GM08714 (cell line): ENCODE data around the gene MGME1.
"Not testable (repeated sequence)": the region's sequence is repeated elsewhere in the genome, so short reads cannot be mapped to it uniquely, and the experiment has no call there.

ENCODE experiments used
- H3K4me3 ChIP-seq: fragments of 200-500 bp; sonication (Bioruptor generic); 2 replicates; pipeline ENCODE4 v1.5.1; 2014; ENCODE audit warnings: mild to moderate bottlenecking, low read length, inconsistent platforms
- ZNF274 ChIP-seq: IDR thresholded peaks from 2 replicates; pipeline ENCODE4 v1.6.1; 2012; ENCODE audit warnings: mild to moderate bottlenecking, low read depth, low read length

Gene MGME1

DNA sequence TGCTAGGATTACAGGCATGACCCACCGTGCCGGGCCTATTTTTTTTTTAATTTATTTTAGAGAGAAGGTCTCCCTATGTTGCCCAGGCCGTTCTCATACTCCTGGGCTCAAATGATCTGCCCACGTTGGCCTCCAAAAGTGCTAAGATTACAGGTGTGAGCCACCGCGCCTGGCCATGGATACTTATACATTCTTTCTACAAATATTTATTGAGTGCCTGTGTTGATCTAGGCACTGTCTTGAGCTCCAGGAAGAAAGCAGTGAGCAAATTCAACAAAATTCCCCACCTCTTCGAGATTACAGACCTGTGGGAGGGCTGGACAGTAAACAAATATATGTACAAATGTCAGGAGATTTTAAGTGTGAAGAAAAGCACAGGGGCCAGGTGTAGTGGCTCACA is 37.9 kb downstream of the MGME1 start:
- H3K4me3 ChIP-seq, result no peak overlapping the region
- no peak for TF ChIP-seq ZNF274

DNA sequence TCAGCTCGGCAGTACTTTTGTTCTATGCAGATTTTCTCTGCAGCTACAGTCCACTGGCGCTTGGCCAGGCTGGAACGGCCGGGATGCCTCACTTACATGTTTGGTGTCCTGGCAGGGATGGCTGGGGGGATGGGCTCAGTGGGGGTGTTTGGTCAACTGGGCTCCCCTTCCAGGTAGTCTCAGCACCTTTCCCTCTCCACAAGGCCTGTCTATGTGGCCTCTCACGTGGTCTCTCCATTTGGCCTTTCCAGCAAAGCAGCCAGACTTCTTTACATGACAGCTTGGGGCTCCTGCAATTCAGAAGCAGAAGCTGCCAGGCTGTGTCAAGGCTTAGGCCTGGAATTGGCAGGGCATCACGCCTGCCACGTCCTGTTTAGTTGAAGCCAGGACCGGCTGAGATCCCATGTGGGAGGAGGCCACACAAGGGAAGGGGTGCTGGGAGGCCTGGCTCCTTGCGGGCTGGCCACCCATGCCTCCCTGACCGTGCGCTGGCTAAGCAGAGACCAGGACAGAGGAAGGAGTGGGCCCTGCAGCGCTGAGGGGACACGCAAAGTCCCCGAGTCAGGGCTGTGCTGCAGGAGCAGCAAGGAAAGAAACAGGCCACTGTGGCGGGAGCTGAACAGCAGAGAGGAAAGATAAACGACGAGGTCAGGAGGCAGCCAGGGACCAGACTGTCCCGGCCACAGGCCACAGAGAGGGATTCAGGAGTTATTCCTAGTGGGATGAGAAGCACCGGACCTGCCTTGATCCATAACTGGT is 38.9 kb downstream of the MGME1 start:
- TF ChIP-seq ZNF274, result no peak
- no peak overlapping the region for H3K4me3 ChIP-seq

DNA sequence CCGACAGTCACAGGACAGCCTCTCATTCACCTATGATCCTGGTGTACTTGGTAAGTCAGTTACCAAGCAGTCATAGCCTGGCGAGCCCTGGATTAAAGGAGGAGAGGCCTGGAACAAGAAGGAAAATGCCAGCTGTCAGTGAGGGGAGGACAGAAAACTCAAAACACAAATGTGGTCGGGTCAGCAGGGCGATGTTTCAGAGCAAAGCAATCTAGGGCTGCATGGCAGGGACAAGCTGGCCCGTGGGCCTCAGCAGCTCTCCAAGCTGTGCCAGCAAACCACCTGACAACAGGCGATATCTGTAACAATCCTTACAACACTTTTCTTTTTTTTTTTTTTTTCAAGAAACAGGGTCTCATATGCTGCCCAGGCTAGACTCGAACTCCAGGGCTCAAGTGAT is 40.3 kb downstream of the MGME1 start:
- H3K4me3 ChIP-seq, result no peak overlapping the region
- no peak for TF ChIP-seq ZNF274

DNA sequence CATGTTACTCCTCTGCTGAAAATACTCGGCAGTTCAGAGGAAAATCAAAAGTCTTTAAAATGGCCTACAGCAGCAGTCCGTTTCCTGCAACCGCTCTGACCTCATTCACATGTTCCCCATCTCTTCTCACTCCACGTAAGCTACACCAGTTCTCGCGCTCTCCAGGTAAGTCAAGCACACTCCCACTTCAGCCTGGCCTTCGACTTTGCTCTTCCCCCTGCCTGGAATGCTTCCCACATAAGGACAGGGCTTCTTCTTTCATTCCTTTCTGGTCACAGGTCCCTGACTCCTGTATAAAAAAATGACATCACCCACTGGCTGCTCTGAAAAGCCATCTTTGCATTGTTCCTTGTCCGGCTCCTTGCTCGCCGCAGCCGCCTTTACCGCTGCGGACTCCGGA is 42.7 kb downstream of the MGME1 start:
- no peak for TF ChIP-seq ZNF274
- H3K4me3 ChIP-seq, result no peak overlapping the region

DNA sequence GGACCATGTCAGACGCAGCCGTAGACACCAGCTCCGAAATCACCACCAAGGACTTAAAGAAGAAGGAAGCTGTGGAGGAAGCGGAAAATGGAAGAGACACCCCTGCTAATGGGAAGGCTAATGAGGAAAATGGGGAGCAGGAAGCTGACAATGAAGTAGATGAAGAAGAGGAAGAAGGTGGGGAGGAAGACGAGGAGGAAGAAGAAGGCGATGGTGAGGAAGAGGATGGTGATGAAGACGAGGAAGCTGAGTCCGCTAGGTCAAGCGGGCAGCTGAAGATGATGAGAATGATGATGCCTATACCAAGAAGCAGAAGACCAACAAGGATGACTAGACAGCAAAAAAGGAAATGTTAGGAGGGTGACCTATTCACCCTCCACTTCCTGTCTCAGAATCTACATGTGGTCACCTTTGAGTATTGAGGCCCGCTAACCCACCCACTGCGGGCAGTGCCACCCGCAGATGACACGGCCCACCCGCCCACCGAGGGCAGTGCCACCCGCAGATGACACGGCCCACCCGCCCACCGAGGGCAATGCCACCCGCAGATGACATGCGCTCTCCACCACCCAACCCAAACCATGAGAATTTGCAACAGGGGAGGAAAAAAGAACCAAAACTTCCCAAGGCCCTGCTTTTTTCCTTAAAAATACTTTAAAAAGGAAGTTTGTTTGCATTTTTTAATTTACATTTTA is 43.3 kb downstream of the MGME1 start:
- TF ChIP-seq ZNF274, result no peak
- no peak overlapping the region for H3K4me3 ChIP-seq

DNA sequence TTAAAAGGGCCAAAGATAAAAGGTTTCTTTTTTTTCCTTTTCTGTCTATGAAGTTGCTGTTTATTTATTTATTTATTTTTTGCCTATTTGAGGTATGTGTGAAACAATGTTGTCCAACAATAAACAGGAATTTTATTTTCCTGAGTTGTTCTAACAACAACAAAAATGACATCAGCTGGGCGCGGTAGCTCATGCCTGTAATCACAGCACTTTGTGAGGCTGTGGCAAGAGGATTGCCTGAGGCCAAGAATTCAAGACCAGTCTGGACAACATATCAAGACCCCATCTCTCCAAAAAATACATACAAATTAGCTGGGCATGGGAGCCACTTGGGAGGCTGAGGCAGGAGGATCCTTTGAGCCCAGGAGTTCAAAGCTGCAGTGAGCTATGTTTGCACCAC is 44.1 kb downstream of the MGME1 start:
- no peak for TF ChIP-seq ZNF274
- no peak overlapping the region for H3K4me3 ChIP-seq

DNA sequence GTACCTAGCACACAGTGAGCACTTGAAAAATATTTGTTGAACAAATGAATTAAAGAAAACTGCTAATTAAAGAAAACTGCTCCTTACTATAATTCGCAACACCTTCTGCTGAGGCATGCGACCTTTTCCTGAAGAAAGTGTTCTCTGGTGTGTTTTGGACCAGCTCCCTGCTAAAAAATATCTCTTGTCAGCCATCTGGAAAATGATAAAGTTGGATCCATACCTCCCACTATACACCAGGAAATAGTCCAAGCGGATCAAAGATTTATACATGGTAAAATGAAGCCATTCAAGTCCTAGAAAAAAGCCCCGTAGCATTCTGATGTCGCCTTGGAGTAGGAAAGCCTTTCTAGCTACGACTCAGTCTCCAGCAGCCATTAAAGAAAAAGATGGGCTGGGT is 45.6 kb downstream of the MGME1 start:
- TF ChIP-seq ZNF274, result no peak
- H3K4me3 ChIP-seq, result no peak overlapping the region

DNA sequence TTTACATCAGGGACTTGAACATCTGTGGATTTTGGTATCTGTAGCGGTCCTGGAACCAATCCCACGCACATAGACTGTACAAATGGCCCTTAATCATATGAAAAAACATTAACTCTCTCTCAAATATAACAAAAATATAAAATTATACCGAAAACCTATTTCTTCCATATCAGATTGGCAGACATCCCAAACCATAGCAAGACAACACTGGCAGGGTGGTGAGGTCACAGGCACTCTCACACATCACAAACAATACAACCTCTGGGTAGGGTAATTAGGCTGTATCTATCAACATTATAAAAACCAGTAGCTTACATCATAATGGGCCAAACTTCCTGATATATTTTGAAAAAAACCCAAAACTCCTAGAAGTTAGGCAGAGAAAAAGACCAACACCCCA is 48.0 kb downstream of the MGME1 start:
- H3K4me3 ChIP-seq, result no peak overlapping the region
- TF ChIP-seq ZNF274, result no peak

DNA sequence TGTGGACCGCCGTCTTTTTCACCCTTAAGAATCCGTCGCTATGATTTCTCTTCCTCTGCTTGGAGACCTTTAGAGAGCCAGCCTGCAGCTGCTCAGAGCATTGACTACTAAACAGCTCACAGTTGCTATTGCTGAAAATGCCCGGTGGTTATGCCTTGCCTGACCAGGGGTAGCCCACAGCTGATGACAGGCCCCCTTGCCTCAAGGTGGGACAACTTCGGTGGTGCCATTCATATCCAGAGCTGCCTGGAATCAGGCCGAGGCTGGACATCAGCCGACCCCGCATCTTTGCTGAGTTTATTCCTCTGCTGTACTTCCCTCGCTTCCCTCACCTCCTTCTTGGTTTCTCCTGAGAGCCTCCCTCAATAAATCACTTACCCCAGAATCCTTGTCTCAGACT is 49.3 kb downstream of the MGME1 start:
- H3K4me3 ChIP-seq, result no peak overlapping the region
- no peak for TF ChIP-seq ZNF274

DNA sequence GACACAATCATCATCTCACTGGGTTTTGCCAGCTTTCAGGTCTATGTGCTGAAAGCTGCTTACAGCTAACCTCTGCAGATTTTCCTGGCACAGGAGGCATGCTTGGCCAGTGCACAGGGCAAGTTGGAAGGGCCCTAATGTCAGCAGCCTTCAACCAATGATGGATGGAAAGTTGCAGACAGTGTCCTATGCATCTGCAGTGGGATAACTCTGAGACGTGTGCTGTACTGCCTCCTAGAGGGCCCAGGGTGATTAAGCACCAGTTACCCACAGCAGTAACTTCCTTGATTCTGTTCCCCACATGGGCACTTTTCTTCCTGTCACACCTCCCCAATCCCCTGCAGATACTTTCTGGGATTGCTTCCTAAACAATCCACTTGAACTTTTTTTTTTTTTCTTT is 50.2 kb downstream of the MGME1 start:
- no peak overlapping the region for H3K4me3 ChIP-seq
- no peak for TF ChIP-seq ZNF274

DNA sequence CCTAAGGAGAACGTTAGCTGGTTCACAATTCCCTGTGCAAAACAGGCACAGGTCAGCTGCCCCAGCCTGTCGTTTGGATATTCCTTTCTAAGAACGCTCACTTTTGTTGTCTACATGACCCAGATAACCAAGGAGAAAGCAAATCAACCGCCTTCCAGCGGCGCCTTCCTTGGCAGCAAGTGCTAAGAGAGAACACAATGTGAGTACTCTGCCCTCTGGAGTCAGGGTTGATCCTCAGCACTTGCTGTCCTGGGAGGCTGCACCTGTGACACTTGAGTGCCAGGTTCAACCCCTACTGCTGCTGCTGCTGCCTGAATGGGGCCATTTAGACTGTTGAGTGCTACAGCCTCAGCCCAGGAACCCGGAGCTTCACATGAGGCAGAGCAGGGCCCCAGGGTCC is 52.1 kb downstream of the MGME1 start:
- no peak overlapping the region for H3K4me3 ChIP-seq
- TF ChIP-seq ZNF274, result no peak

DNA sequence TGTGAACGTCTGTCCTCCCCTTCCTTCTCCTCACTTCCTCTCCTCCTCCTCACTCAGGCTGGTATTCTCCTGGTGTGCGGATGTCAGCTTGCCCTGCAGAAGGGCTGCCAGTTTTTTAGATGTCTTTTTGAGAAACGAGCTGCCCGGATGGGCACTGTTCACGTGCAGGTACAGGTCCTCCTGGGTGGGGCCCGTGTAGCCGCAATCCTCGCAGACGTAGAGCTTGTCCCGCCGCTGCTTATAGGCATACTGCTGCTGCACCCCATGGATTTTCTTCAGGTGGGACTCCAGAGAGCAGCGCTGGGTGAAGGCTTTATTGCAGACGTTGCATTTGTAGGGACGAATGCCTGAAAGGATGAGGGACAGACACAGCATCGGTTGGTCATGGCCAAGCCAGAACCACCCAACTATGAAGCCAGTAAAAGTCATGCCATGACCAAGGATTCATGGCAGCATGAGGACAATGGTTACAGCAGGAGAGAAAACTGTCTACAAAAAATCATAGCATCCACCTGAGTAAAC is 55.8 kb downstream of the MGME1 start:
- no peak overlapping the region for H3K4me3 ChIP-seq
- TF ChIP-seq ZNF274, result no peak

DNA sequence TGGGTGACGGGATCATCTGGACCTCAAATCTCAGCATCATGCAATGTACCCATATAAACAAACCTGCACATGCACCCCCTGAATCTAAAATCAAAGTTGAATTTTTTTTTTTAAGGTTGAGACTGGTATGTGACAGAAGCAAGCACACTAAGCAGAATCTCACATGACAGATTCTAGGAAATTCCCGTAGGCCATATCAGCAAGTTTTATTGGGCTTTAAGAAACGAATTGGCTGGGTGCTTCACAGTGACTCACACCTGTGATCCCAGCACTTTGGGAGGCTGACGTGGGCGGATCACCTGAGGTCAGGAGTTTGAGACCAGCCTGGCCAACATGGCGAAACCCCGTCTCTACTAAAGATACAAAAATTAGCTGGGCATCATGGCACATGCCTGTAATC is 58.2 kb downstream of the MGME1 start:
- H3K4me3 ChIP-seq, result not testable (repeated sequence)

DNA sequence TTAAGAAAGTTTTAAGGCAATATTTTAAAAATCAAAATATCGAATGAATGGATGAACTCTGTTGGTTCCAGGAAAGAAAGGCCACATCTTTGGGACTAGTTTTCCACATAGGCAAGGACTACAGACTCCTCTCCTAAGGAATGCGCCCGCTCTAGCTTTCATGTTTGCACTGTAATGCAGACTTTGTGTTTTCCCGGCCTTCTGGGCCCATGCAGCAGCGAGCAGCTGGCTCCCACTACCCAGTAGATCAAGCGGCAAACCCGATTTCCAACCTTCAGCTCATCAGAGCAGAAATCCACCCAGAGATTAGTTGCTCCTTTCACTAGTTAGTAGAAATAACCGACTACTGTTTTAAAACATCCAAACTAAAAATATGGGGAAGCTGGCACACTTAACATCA is 61.2 kb downstream of the MGME1 start:
- TF ChIP-seq ZNF274, result no peak
- H3K4me3 ChIP-seq, result no peak overlapping the region

DNA sequence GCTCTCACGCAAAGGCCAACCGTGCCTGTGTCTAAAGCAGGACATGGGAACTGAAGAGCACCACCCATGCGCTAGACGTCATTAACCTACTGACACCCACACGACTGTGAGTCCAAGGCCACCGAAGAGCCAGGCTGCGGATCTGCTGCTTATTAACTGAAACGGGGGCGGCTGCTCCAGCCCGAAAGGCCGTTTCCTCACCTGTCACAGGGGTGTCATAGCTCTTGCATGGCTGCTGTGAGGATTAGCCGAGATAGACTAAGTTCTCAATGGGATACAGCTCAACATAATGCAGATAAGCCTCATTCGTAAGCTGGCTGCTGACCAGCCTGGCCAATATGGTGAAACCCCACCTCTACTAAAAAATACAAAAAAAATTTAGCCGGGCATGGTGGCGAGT is 62.2 kb downstream of the MGME1 start:
- TF ChIP-seq ZNF274, result no peak
- H3K4me3 ChIP-seq, result no peak overlapping the region

DNA sequence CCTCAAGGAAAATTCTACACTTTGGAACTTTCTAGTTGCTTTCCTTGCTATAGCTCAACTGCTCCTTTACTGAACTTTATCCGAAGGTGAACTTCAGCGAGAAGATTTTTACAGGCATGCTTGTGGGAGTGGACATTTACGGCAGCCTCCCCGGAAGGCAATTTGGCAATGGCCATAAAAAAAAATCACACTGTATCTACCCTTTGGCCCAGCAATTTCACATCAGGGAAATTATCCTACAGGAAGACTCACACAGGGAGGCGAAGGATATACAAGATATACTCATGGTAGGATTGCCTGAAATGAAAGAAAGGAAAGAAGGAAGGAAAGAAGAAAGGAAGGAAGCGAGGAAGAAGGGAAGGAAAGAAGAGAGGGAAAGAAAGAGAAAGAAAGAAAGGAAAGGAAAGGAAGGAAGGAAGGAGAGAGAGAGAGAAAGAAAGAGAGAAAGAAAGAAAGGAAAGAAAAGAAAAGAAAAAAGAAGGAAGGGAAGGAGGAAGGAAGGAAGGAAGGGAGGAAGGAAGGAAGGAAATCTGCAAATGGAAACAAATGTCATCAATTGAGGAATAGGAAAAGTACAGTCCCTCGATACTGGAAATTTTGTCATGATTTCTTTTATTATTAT is 63.2 kb downstream of the MGME1 start:
- TF ChIP-seq ZNF274, result no peak
- no peak overlapping the region for H3K4me3 ChIP-seq
